Chondrocyte (in vitro differentiated cells): ENCODE results near the gene SETD6. TPM values are rescaled to one million over a fixed set of nuclear protein-coding genes. Genes with fewer than 3 reads are reported as not detected.
"Not testable (repeated sequence)": the region's sequence is repeated elsewhere in the genome, so short reads cannot be mapped to it uniquely, and the experiment has no call there.

Experiments used
- DNase-seq: peaks from one replicate; pipeline ENCODE4 v3.0.0; 2021; ENCODE audit warnings: mixed read lengths, low spot score
- H3K27ac Mint-ChIP-seq: one replicate; pipeline ENCODE4 v1.8.0; 2021; ENCODE audit warnings: mild to moderate bottlenecking, moderate library complexity, mixed read lengths; ENCODE audit not compliant: unreplicated experiment
- H3K27me3 Mint-ChIP-seq: 2 replicates; pipeline ENCODE4 v1.8.0; 2021; ENCODE audit warnings: low read depth, mixed read lengths
- H3K36me3 Mint-ChIP-seq: 2 replicates; pipeline ENCODE4 v1.8.0; 2021; ENCODE audit warnings: low read depth, mixed read lengths
- H3K4me1 Mint-ChIP-seq: 2 replicates; pipeline ENCODE4 v1.8.0; 2021; ENCODE audit warnings: low read depth, mild to moderate bottlenecking, mixed read lengths
- H3K4me3 Mint-ChIP-seq: one replicate; pipeline ENCODE4 v1.8.0; 2021; ENCODE audit warnings: mild to moderate bottlenecking, moderate library complexity, mixed read lengths; ENCODE audit not compliant: unreplicated experiment
- H3K9me3 Mint-ChIP-seq: 2 replicates; pipeline ENCODE4 v1.8.0; 2021; ENCODE audit warnings: low read depth, mixed read lengths
- CTCF ChIP-seq: fragments of 200-600 bp; sonication (generic); IDR thresholded peaks from 2 replicates; pipeline ENCODE4 v1.5.0; 2021; ENCODE audit warnings: antibody characterized with exemption, mild to moderate bottlenecking, moderate library complexity
- total RNA-seq: library from RNA; stranded (reverse); gene quantifications from 3 replicates; pipeline ENCODE4 v1.2.1, GENCODE V29; 2021

SETD6 gene
- total RNA-seq, 1 donor from 2014 or later: 13.0 TPM

DNA sequence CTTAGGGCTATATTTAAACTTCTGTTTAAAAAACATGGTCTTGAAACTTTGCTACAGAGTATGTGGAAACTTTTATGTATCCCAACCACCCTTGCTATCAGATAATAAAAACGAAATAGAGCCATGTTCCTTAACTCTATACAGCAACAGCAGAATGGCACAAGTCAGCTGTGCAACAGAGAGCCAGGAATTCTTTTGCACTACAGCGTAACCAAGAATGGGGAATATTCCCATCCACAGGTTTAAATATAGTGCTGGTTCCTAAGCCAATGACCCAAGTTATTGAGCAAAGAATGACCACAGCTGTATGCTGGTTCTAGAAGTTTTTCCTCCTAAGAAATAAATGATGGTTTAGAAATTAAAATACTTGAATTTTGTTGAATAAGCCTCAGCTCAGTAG is 33.1 kb downstream of the SETD6 start:
- Mint-ChIP-seq H3K4me3 (no peak overlapping the region), H3K9me3 (no peaks in the 10 kb centered on the region), H3K27me3 (no peaks in the 10 kb centered on the region), H3K4me1 (peaks cover 8% of the 10 kb centered on the region), H3K36me3 (peaks cover 26% of the 10 kb centered on the region), H3K27ac (no peak overlapping the region)
- no peak for DNase-seq
- no peak for TF ChIP-seq CTCF

DNA sequence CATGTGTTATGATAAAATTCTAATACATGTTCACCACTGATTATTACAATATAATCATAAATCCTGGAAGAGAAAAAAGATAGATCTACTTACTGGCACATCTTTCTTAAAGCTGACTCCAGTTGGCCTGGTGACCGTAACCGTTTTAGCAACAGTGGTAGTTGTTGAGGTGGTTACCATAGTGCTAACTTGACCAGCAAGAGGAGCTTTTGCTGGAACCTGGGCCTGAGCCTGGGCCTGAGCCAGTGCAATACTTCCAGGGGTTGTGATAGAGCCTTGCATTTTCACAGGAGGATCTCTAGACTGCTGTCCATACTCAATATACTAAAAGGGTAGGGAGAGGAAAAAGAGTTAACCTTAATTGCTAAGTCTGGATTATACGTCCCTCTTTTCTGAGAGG is 36.2 kb downstream of the SETD6 start:
- Mint-ChIP-seq H3K4me3 (no peak overlapping the region), H3K36me3 (peaks cover 26% of the 10 kb centered on the region), H3K4me1 (peaks cover 9% of the 10 kb centered on the region), H3K27me3 (no peaks in the 10 kb centered on the region), H3K9me3 (no peaks in the 10 kb centered on the region), H3K27ac (no peak overlapping the region)
- no peak for TF ChIP-seq CTCF
- DNase-seq: no peak

- Mint-ChIP-seq H3K4me1 (peaks cover 4% of the 10 kb centered on the region), H3K27ac (peak overlapping the region; percentile 4), H3K4me3 (no peak overlapping the region), H3K36me3 (peaks cover 25% of the 10 kb centered on the region), H3K27me3 (no peaks in the 10 kb centered on the region), H3K9me3 (no peaks in the 10 kb centered on the region)
- TF ChIP-seq CTCF: no peak
- DNase-seq: no peak
Measured at GRCh38 chr16:58556678-58557077, 41.4 kb downstream of the SETD6 start.

- Mint-ChIP-seq H3K4me3 (no peak overlapping the region), H3K27ac (no peak overlapping the region), H3K9me3 (no peaks in the 10 kb centered on the region), H3K36me3 (peaks cover 19% of the 10 kb centered on the region), H3K4me1 (no peaks in the 10 kb centered on the region), H3K27me3 (no peaks in the 10 kb centered on the region)
- no peak for TF ChIP-seq CTCF
- no peak for DNase-seq
Measured at GRCh38 chr16:58563235-58563634, 47.9 kb downstream of the SETD6 start.

- DNase-seq: no peak
- Mint-ChIP-seq H3K4me3 (no peak overlapping the region), H3K4me1 (no peaks in the 10 kb centered on the region), H3K27ac (no peak overlapping the region), H3K9me3 (no peaks in the 10 kb centered on the region), H3K27me3 (no peaks in the 10 kb centered on the region), H3K36me3 (peaks cover 17% of the 10 kb centered on the region)
- no peak for TF ChIP-seq CTCF
Measured at GRCh38 chr16:58563775-58564174, 48.5 kb downstream of the SETD6 start.

GRCh38 chr16:58565697-58566096 is 50.4 kb downstream of the SETD6 start:
- H3K4me1 Mint-ChIP-seq, H3K27me3 Mint-ChIP-seq, H3K4me3 Mint-ChIP-seq, H3K27ac Mint-ChIP-seq, DNase-seq, H3K9me3 Mint-ChIP-seq: not testable (repeated sequence)
- peaks cover 25% of the 10 kb centered on the region for H3K36me3 Mint-ChIP-seq

Other genes starting within 250 kb of the SETD6 start
- gene PRSS54, start 220.5 kb upstream of the SETD6 start, total RNA-seq: not detected in 3 replicates
- gene GINS3, start 123.0 kb upstream of the SETD6 start, total RNA-seq: 1.9 to 3.3 TPM (median 2.1 TPM) in 3 replicates
- gene NDRG4, start 15.4 kb upstream of the SETD6 start, total RNA-seq: 5.8 to 8.7 TPM (median 6.0 TPM) in 3 replicates
- gene CNOT1, start 114.3 kb downstream of the SETD6 start, total RNA-seq: 89.3 to 104 TPM (median 98.1 TPM) in 3 replicates
- 37.6 to 47.3 TPM (median 45.1 TPM) in 3 replicates for gene SLC38A7, start 169.3 kb downstream of the SETD6 start, total RNA-seq
- gene GOT2, start 218.8 kb downstream of the SETD6 start, total RNA-seq: 54.5 to 74.9 TPM (median 55.4 TPM) in 3 replicates